MM.1S (cell line): Measurements from ENCODE around the gene RHOC.
"Not testable (repeated sequence)": the region's sequence is repeated elsewhere in the genome, so short reads cannot be mapped to it uniquely, and the experiment has no call there.

Experiments
- DNase-seq: peaks from one replicate; pipeline ENCODE4 v3.0.0-alpha.2; 2015
- H2AFZ ChIP-seq: fragments of 300-600 bp; sonication (generic); 2 replicates; pipeline ENCODE4 v1.6.0; 2016; ENCODE audit warnings: antibody characterized with exemption, low read length
- H3F3A ChIP-seq: fragments of 300-600 bp; sonication (generic); 2 replicates; pipeline ENCODE4 v1.6.1; 2016; ENCODE audit warnings: mild to moderate bottlenecking, antibody characterized with exemption, low read length, moderate library complexity, mixed read lengths; ENCODE audit not compliant: insufficient read depth
- H3K27ac ChIP-seq: fragments of 300-600 bp; sonication (generic); 2 replicates; pipeline ENCODE4 v1.5.1; 2016; ENCODE audit warnings: mild to moderate bottlenecking, low read length
- H3K27me3 ChIP-seq: fragments of 300-600 bp; sonication (generic); replicated peaks from 2 replicates; pipeline ENCODE4 v1.6.0; 2016; ENCODE audit warnings: low read length; ENCODE audit not compliant: insufficient read depth
- H3K36me3 ChIP-seq: fragments of 300-600 bp; sonication (generic); replicated peaks from 2 replicates; pipeline ENCODE4 v1.6.1; 2016; ENCODE audit warnings: mild to moderate bottlenecking, low read length, mixed read lengths; ENCODE audit not compliant: insufficient read depth
- H3K4me1 ChIP-seq: fragments of 300-600 bp; sonication (generic); 2 replicates; pipeline ENCODE4 v1.6.1; 2016; ENCODE audit warnings: low read length, mixed read lengths
- H3K4me2 ChIP-seq: fragments of 300-600 bp; sonication (generic); 2 replicates; pipeline ENCODE4 v1.6.0; 2016; ENCODE audit warnings: low read depth, low read length
- H3K4me3 ChIP-seq: fragments of 300-600 bp; sonication (generic); 2 replicates; pipeline ENCODE4 v1.5.1; 2016; ENCODE audit warnings: low read length, mixed read lengths
- H3K79me2 ChIP-seq: fragments of 300-600 bp; sonication (generic); 2 replicates; pipeline ENCODE4 v1.6.1; 2016; ENCODE audit warnings: mixed run types, low read length, mixed read lengths
- H3K9ac ChIP-seq: fragments of 300-600 bp; sonication (generic); 2 replicates; pipeline ENCODE4 v1.6.1; 2016; ENCODE audit warnings: low read length, mixed read lengths
- H3K9me2 ChIP-seq: fragments of 300-600 bp; sonication (generic); replicated peaks from 2 replicates; pipeline ENCODE4 v1.6.1; 2016; ENCODE audit warnings: mild to moderate bottlenecking, low read length, mixed read lengths; ENCODE audit not compliant: insufficient read depth
- H3K9me3 ChIP-seq: fragments of 300-600 bp; sonication (generic); replicated peaks from 2 replicates; pipeline ENCODE4 v1.6.1; 2016; ENCODE audit warnings: mild to moderate bottlenecking, low read length, mixed read lengths; ENCODE audit not compliant: insufficient read depth
- H4K20me1 ChIP-seq: fragments of 300-600 bp; sonication (generic); 2 replicates; pipeline ENCODE4 v1.6.1; 2016; ENCODE audit warnings: mild to moderate bottlenecking, low read length, moderate library complexity, mixed read lengths; ENCODE audit not compliant: insufficient read depth
- EZH2 ChIP-seq: fragments of 300-600 bp; sonication (generic); optimal IDR thresholded peaks from 2 replicates; pipeline ENCODE3; 2017; ENCODE audit warnings: low read depth, mild to moderate bottlenecking, antibody characterized with exemption, low read length, mixed read lengths
- EZH2phosphoT487 ChIP-seq: fragments of 300-600 bp; sonication (generic); IDR thresholded peaks from 2 replicates; pipeline ENCODE4 v1.6.1; 2018; ENCODE audit warnings: antibody characterized with exemption, low read length
- TF ChIP-seq, protein P1 (sequence below): fragments of 300-600 bp; sonication (generic); IDR thresholded peaks from 2 replicates; pipeline ENCODE4 v1.5.1; 2016; ENCODE audit warnings: antibody characterized with exemption, low read length, mixed read lengths

RHOC gene

DNA sequence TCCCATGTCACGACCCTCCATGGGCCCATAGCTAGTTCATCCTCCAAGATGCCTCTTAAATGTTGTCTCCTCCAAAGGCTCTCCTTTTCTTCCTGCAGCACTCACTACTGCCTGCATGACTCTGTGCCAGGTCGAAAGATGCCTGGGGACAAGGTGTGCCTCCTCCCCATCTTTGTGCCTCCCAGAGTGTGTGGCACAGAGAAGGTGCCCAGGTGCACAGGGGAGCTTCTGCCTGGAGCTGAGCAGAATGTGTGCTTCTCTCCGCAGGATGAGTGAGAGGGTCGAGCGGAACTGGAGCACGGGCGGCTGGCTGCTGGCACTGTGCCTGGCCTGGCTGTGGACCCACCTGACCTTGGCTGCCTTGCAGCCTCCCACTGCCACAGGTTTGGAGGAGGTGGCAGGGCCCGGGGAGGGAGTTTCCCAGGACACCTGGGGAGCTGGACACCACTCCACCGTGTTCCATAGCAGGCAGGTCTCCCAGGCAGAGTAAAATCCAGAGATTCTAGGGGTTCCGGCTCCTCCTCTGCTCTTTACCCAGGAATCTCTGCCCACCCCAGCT lies 15.1 kb upstream of the RHOC start:
- DNase-seq = no peak
- Histone ChIP-seq H3K9me3 (no peaks in the 10 kb centered on the region), H3K4me2 (no peak overlapping the region), H3K4me1 (no peaks in the 10 kb centered on the region), H3F3A (no peaks in the 10 kb centered on the region), H3K9me2 (no peaks in the 10 kb centered on the region), H4K20me1 (no peaks in the 10 kb centered on the region), H3K9ac (no peak overlapping the region), H3K27me3 (peaks cover 11% of the 10 kb centered on the region), H3K36me3 (no peaks in the 10 kb centered on the region), H2AFZ (no peak overlapping the region), H3K4me3 (no peak overlapping the region), H3K79me2 (no peaks in the 10 kb centered on the region), H3K27ac (no peak overlapping the region)
- TF ChIP-seq, protein P1, sequence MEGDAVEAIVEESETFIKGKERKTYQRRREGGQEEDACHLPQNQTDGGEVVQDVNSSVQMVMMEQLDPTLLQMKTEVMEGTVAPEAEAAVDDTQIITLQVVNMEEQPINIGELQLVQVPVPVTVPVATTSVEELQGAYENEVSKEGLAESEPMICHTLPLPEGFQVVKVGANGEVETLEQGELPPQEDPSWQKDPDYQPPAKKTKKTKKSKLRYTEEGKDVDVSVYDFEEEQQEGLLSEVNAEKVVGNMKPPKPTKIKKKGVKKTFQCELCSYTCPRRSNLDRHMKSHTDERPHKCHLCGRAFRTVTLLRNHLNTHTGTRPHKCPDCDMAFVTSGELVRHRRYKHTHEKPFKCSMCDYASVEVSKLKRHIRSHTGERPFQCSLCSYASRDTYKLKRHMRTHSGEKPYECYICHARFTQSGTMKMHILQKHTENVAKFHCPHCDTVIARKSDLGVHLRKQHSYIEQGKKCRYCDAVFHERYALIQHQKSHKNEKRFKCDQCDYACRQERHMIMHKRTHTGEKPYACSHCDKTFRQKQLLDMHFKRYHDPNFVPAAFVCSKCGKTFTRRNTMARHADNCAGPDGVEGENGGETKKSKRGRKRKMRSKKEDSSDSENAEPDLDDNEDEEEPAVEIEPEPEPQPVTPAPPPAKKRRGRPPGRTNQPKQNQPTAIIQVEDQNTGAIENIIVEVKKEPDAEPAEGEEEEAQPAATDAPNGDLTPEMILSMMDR = no peak
- TF ChIP-seq EZH2phosphoT487 (no peak), EZH2 (no peak)

DNA sequence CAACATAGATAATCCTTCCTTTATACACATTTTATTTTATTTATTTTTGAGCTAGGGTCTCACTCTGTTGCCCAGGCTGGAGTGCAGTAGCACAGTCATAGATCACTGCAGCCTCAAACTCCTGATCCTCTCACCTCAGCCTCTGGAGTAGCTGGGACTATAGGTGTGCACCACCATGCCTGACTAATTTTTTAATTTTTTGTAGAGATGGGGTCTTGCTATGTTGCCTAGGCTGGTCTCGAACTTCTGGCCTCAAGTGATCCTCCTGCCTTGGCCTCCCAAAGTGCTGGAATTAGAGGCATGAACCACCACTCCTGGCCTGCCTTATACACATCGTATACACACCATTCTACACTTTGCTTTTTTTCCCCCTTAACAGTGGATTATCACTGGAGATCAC lies 14.4 kb upstream of the RHOC start:
- not testable (repeated sequence) for H3K27ac ChIP-seq, H3K9ac ChIP-seq, H3F3A ChIP-seq, H2AFZ ChIP-seq, DNase-seq, H3K4me2 ChIP-seq, H3K79me2 ChIP-seq, H3K36me3 ChIP-seq, H3K4me1 ChIP-seq, H3K4me3 ChIP-seq, H3K9me3 ChIP-seq, H4K20me1 ChIP-seq, H3K9me2 ChIP-seq
- peaks cover 11% of the 10 kb centered on the region for H3K27me3 ChIP-seq

DNA sequence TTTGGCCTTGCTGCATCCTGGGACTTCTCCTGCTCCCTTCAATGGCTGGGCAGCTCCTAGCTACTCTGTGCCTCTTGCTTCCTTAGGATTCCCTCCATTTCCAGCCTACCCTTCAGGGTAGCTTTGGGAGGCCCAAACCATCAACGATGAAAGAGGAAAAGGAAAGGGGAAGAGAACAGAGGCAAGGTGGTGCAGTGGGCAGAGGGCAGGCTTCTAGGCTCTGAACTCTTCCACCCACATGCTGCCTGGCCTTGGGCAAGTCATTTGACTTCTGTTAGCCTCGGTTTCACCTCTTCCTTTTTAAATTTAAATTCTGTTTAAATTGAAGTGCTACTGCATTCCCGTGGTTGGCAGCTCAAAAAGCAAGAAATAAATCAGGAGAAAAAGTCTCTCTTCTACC lies 13.9 kb upstream of the RHOC start:
- TF ChIP-seq, protein P1 = no peak
- no peak for TF ChIP-seq EZH2
- Histone ChIP-seq H3F3A (no peaks in the 10 kb centered on the region), H2AFZ (no peak overlapping the region), H3K36me3 (no peaks in the 10 kb centered on the region), H3K9ac (no peak overlapping the region), H4K20me1 (no peaks in the 10 kb centered on the region), H3K4me1 (peaks cover 4% of the 10 kb centered on the region; the same call in 1 of the 2 replicates), H3K4me3 (no peak overlapping the region), H3K27me3 (peaks cover 11% of the 10 kb centered on the region), H3K4me2 (no peak overlapping the region), H3K27ac (no peak overlapping the region), H3K9me3 (no peaks in the 10 kb centered on the region), H3K79me2 (no peaks in the 10 kb centered on the region), H3K9me2 (no peaks in the 10 kb centered on the region)
- DNase-seq = no peak

DNA sequence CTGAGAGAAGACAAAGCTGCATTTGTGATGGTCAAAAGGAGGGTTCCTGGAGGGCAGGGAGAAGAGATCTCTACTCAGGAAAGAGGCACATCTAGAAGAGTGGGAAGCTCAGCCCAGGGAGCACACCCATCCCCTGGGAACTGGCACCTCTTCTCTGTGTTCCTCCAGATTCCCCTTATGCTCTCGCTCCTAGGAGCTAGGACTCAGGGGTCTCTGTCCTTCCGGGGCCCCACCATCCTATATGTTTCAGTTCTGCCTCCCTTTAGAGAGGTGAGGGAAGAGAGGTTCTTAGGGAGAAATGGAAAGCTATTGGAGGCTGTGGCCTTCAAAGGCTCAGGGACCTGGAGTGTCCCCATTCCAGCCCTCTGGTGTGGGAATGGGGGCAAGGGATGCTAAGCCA lies 12.8 kb upstream of the RHOC start:
- H2AFZ ChIP-seq = no peak overlapping the region
- H4K20me1 ChIP-seq = no peaks in the 10 kb centered on the region
- no peaks in the 10 kb centered on the region for H3K9me2 ChIP-seq
- peaks cover 11% of the 10 kb centered on the region for H3K27me3 ChIP-seq
- no peak overlapping the region for H3K9ac ChIP-seq
- H3K36me3 ChIP-seq = no peaks in the 10 kb centered on the region
- H3F3A ChIP-seq = no peaks in the 10 kb centered on the region
- H3K4me2 ChIP-seq = no peak overlapping the region
- peaks cover 5% of the 10 kb centered on the region; the same call in 1 of the 2 replicates for H3K4me1 ChIP-seq
- no peak overlapping the region for H3K4me3 ChIP-seq
- H3K27ac ChIP-seq = no peak overlapping the region
- no peaks in the 10 kb centered on the region for H3K79me2 ChIP-seq
- no peak for TF ChIP-seq EZH2phosphoT487
- TF ChIP-seq, protein P1 = no peak
- H3K9me3 ChIP-seq = no peaks in the 10 kb centered on the region
- DNase-seq = no peak
